ENCODE results near the gene NBPF1. TPM values are rescaled to one million over a fixed set of nuclear protein-coding genes. Genes with fewer than 3 reads are reported as not detected.
"Not testable (repeated sequence)": the region's sequence is repeated elsewhere in the genome, so short reads cannot be mapped to it uniquely, and the experiment has no call there.

NBPF1 gene
- polyA plus RNA-seq, 4 donors, result 65.5 to 191 (median 81.0) TPM

GRCh38 chr1:16642025-16642966, 28.9 kb upstream of the NBPF1 start:
- not testable (repeated sequence) for DNase-seq (ENCODE audit: low read depth in 4 of 4, low spot score in 2 of 4)

GRCh38 chr1:16641159-16641975, 28.0 kb upstream of the NBPF1 start:
- not testable (repeated sequence) for DNase-seq (ENCODE audit: low read depth in 4 of 4, low spot score in 2 of 4)

GRCh38 chr1:16639091-16640031, 26.0 kb upstream of the NBPF1 start:
- not testable (repeated sequence) for DNase-seq (ENCODE audit: low read depth in 4 of 4, low spot score in 2 of 4)

GRCh38 chr1:16637941-16638778, 24.8 kb upstream of the NBPF1 start:
- not testable (repeated sequence) for DNase-seq (ENCODE audit: low read depth in 4 of 4, low spot score in 2 of 4)

- DNase-seq (ENCODE audit: low read depth in 4 of 4, low spot score in 2 of 4), result not testable (repeated sequence)
Measured at GRCh38 chr1:16636551-16637195, 23.3 kb upstream of the NBPF1 start.

GRCh38 chr1:16635959-16636358, 22.6 kb upstream of the NBPF1 start:
- not testable (repeated sequence) for DNase-seq (ENCODE audit: low read depth in 4 of 4, low spot score in 2 of 4)

- DNase-seq (ENCODE audit: low read depth in 4 of 4, low spot score in 2 of 4), result not testable (repeated sequence)
Measured at GRCh38 chr1:16633540-16634282, 20.3 kb upstream of the NBPF1 start.

- DNase-seq (ENCODE audit: low read depth in 4 of 4, low spot score in 2 of 4), result not testable (repeated sequence)
Measured at GRCh38 chr1:16632044-16632850, 18.9 kb upstream of the NBPF1 start.

- DNase-seq (ENCODE audit: low read depth in 4 of 4, low spot score in 2 of 4), result no peak
Measured at GRCh38 chr1:16631248-16632043, 18.1 kb upstream of the NBPF1 start.

GRCh38 chr1:16630661-16631247, 17.4 kb upstream of the NBPF1 start:
- no peak for DNase-seq (ENCODE audit: low read depth in 4 of 4, low spot score in 2 of 4)

- DNase-seq (ENCODE audit: low read depth in 4 of 4, low spot score in 2 of 4), result not testable (repeated sequence)
Measured at GRCh38 chr1:16629916-16630530, 16.7 kb upstream of the NBPF1 start.

GRCh38 chr1:16628361-16629111, 15.2 kb upstream of the NBPF1 start:
- no peak for DNase-seq (ENCODE audit: low read depth in 4 of 4, low spot score in 2 of 4)

- DNase-seq (ENCODE audit: low read depth in 4 of 4, low spot score in 2 of 4), result not testable (repeated sequence)
Measured at GRCh38 chr1:16626409-16626983, 13.1 kb upstream of the NBPF1 start.

Measured in left renal cortex interstitium (tissue), 4 donors.